IMR-90 (cell line): ENCODE results near the gene PLCH1. TPM values are rescaled to one million over a fixed set of nuclear protein-coding genes. Genes with fewer than 3 reads are reported as not detected.

Experiments
- ATAC-seq: fragments of 200-7000 bp; cut with Tn5 transposase; 2 replicates; pipeline ENCODE4 v1.9.1; 2020; ENCODE audit warnings: low read depth, mild to moderate bottlenecking, moderate library complexity
- BruUV-seq: library from RNA; stranded (reverse); fragments of 400-500 nt; replicated peaks from 2 replicates; lab custom pipeline; 2021; lab: Mats Ljungman, UMichigan
- CTCF ChIA-PET: fragments of 300-600 bp; formaldehyde crosslinking; extraction: SDS; loops from one replicate; lab custom pipeline; 2021; ENCODE audit warnings: antibody characterized with exemption; lab: Yijun Ruan, JAX
- POLR2A ChIA-PET: fragments of 300-600 bp; sonication (Branson Sonifier 250); formaldehyde crosslinking; loops from one replicate; lab custom pipeline; 2022; ENCODE audit warnings: antibody characterized with exemption; ENCODE audit not compliant: unreplicated experiment; lab: Charles Lee
- DNase-seq: peaks from one replicate; pipeline ENCODE4 v3.0.0; 2013
- H2AFZ ChIP-seq: replicated peaks from 2 replicates; pipeline ENCODE3; 2013; ENCODE audit warnings: low read length, mild to moderate bottlenecking; ENCODE audit not compliant: poor library complexity
- H2AK5ac ChIP-seq: 2 replicates; pipeline ENCODE4 v1.6.1; 2013; ENCODE audit warnings: low read depth, low read length, inconsistent platforms
- H2AK9ac ChIP-seq: replicated peaks from 2 replicates; pipeline ENCODE3; 2013; ENCODE audit warnings: mild to moderate bottlenecking, low read depth, low read length, moderate library complexity; ENCODE audit not compliant: poor library complexity
- H2BK120ac ChIP-seq: 2 replicates; pipeline ENCODE4 v1.6.1; 2013; ENCODE audit warnings: low read depth, low read length, inconsistent platforms
- H2BK15ac ChIP-seq: 3 replicates; pipeline ENCODE4 v1.6.1; 2013; ENCODE audit warnings: low read depth, low read length, inconsistent platforms
- H2BK20ac ChIP-seq: 2 replicates; pipeline ENCODE4 v1.6.1; 2013; ENCODE audit warnings: low read depth, mild to moderate bottlenecking, inconsistent platforms, low read length, moderate library complexity
- H2BK5ac ChIP-seq: 2 replicates; pipeline ENCODE4 v1.6.1; 2013; ENCODE audit warnings: mild to moderate bottlenecking, low read depth, low read length, inconsistent platforms; ENCODE audit not compliant: poor library complexity, severe bottlenecking
- H3K14ac ChIP-seq: replicated peaks from 2 replicates; pipeline ENCODE4 v1.6.1; 2013; ENCODE audit warnings: low read depth, low read length, inconsistent platforms
- H3K18ac ChIP-seq: 2 replicates; pipeline ENCODE4 v1.6.1; 2013; ENCODE audit warnings: low read depth, low read length, control low read depth
- H3K23ac ChIP-seq: 2 replicates; pipeline ENCODE4 v1.6.1; 2013; ENCODE audit warnings: low read depth, low read length, inconsistent platforms
- H3K27ac ChIP-seq: 2 replicates; pipeline ENCODE4 v1.5.1; 2013; ENCODE audit warnings: mild to moderate bottlenecking, control low read depth, low read length; ENCODE audit not compliant: insufficient read depth
- H3K27me3 ChIP-seq: 2 replicates; pipeline ENCODE4 v1.6.1; 2013; ENCODE audit warnings: low read length; ENCODE audit not compliant: control insufficient read depth, insufficient read depth
- H3K36me3 ChIP-seq: 2 replicates; pipeline ENCODE4 v1.6.1; 2013; ENCODE audit warnings: low read length, mixed read lengths; ENCODE audit not compliant: control insufficient read depth, insufficient read depth
- H3K4ac ChIP-seq: 2 replicates; pipeline ENCODE4 v1.6.1; 2013; ENCODE audit warnings: low read depth, low read length, inconsistent platforms
- H3K4me1 ChIP-seq: 2 replicates; pipeline ENCODE4 v1.6.1; 2013; ENCODE audit warnings: low read length, mixed read lengths; ENCODE audit not compliant: control insufficient read depth, insufficient read depth
- H3K4me2 ChIP-seq: 2 replicates; pipeline ENCODE4 v1.6.1; 2013; ENCODE audit warnings: low read depth, mild to moderate bottlenecking, control low read depth, low read length, moderate library complexity
- H3K4me3 ChIP-seq: 2 replicates; pipeline ENCODE4 v1.5.1; 2013; ENCODE audit warnings: low read depth, mild to moderate bottlenecking, control low read depth, low read length, moderate library complexity; ENCODE audit not compliant: insufficient read depth
- H3K56ac ChIP-seq: 2 replicates; pipeline ENCODE4 v1.6.1; 2013; ENCODE audit warnings: low read length, inconsistent platforms; ENCODE audit not compliant: insufficient read depth; ENCODE audit errors: extremely low read depth
- H3K79me1 ChIP-seq, 2 experiments: 2 replicates each; pipeline ENCODE4 v1.6.1; 2013; ENCODE audit warnings: low read length in 2 of 2, inconsistent platforms in 1 of 2, low read depth in 1 of 2
- H3K9ac ChIP-seq: 2 replicates; pipeline ENCODE4 v1.6.1; 2013; ENCODE audit warnings: low read depth, low read length, control low read depth
- H3K9me1 ChIP-seq: 2 replicates; pipeline ENCODE4 v1.6.1; 2013; ENCODE audit warnings: low read length, inconsistent platforms; ENCODE audit not compliant: insufficient read depth
- H3K9me3 ChIP-seq: 2 replicates; pipeline ENCODE4 v1.6.1; 2013; ENCODE audit warnings: low read length; ENCODE audit not compliant: control insufficient read depth, insufficient read depth
- H4K20me1 ChIP-seq: 2 replicates; pipeline ENCODE4 v1.6.1; 2013; ENCODE audit warnings: low read length, inconsistent platforms; ENCODE audit not compliant: insufficient read depth
- H4K5ac ChIP-seq: 2 replicates; pipeline ENCODE4 v1.6.1; 2013; ENCODE audit warnings: mild to moderate bottlenecking, low read depth, low read length, control low read depth
- H4K8ac ChIP-seq, 2 experiments: 2 replicates each; pipeline ENCODE4 v1.6.1; 2013; ENCODE audit warnings: low read depth in 2 of 2, low read length in 2 of 2, control low read depth in 1 of 2, inconsistent platforms in 1 of 2
- H4K91ac ChIP-seq: 2 replicates; pipeline ENCODE4 v1.6.1; 2013; ENCODE audit warnings: low read depth, low read length, inconsistent platforms; ENCODE audit not compliant: insufficient read depth
- CHD1 ChIP-seq: IDR thresholded peaks from 2 replicates; pipeline ENCODE4 v1.6.1; 2012; ENCODE audit warnings: low read depth, low read length, improper control_type of control experiment
- CTCF ChIP-seq: conservative IDR thresholded peaks from 2 replicates; pipeline ENCODE4 v1.5.1; 2012; ENCODE audit warnings: mild to moderate bottlenecking, low read depth, low read length, improper control_type of control experiment
- ELK1 ChIP-seq: fragments of 150-350 bp; IDR thresholded peaks from 2 replicates; pipeline ENCODE4 v1.6.1; 2016; ENCODE audit warnings: low read depth, mild to moderate bottlenecking, low read length, moderate library complexity, borderline replicate concordance
- FOS ChIP-seq: fragments of 150-350 bp; IDR thresholded peaks from 2 replicates; pipeline ENCODE4 v1.6.1; 2016; ENCODE audit warnings: low read depth, low read length
- MAZ ChIP-seq: IDR thresholded peaks from 2 replicates; pipeline ENCODE4 v1.6.1; 2012; ENCODE audit warnings: low read depth, mild to moderate bottlenecking, low read length, improper control_type of control experiment, moderate library complexity, borderline replicate concordance
- NFE2L2 ChIP-seq: fragments of 150-350 bp; IDR thresholded peaks from 2 replicates; pipeline ENCODE4 v1.6.1; 2016; ENCODE audit warnings: low read depth, mild to moderate bottlenecking, low read length
- POLR2A ChIP-seq: IDR thresholded peaks from 2 replicates; pipeline ENCODE4 v1.6.1; 2012; ENCODE audit warnings: mild to moderate bottlenecking, low read depth, low read length
- RCOR1 ChIP-seq: IDR thresholded peaks from 2 replicates; pipeline ENCODE4 v1.6.1; 2012; ENCODE audit warnings: mild to moderate bottlenecking, low read length, improper control_type of control experiment; ENCODE audit not compliant: insufficient replicate concordance
- SMC3 ChIP-seq: fragments of 150-350 bp; IDR thresholded peaks from 2 replicates; pipeline ENCODE4 v1.6.1; 2016; ENCODE audit warnings: low read depth, mild to moderate bottlenecking, antibody characterized with exemption, low read length, moderate library complexity
- USF2 ChIP-seq: fragments of 150-350 bp; IDR thresholded peaks from 2 replicates; pipeline ENCODE4 v1.6.1; 2017; ENCODE audit warnings: mild to moderate bottlenecking, antibody characterized with exemption, low read length, low read depth
- WGBS, 2 experiments: methylation state at CpG; one replicate each; pipeline versions ENCODE4 v1.1.5 to v1.1.7; 2013; ENCODE audit warnings: missing lambda C conversion rate in 2 of 2; ENCODE audit not compliant: insufficient read length in 1 of 2; ENCODE audit errors: extremely low coverage in 2 of 2; 5-methylcytosine and 5-hydroxymethylcytosine counted together
- dilution Hi-C: fragments of 300-500 bp; cut with HindIII; formaldehyde crosslinking; loops from one replicate; pipeline ENCODE4 v1.14.3; 2018; ENCODE audit warnings: low sequenced_read_pairs; ENCODE audit not compliant: unreplicated experiment
- in situ Hi-C: fragments of 300-500 bp; cut with MboI; formaldehyde crosslinking; loops from 3 replicates; pipeline ENCODE4 v1.14.3; 2019; ENCODE audit warnings: low sequenced_read_pairs, inconsistent platforms, mixed read lengths
- intact Hi-C: fragments of 100-400 bp; cut with micrococcal nuclease; formaldehyde crosslinking; loops from 2 replicates; pipeline ENCODE4 v1.10.0; 2022
- polyA plus RNA-seq, 3 experiments: library from polyadenylated mRNA; depleted of rRNA; stranded (reverse); fragments of >200 nt; gene quantifications; 2 replicates each; pipeline ENCODE4 v1.2.3, GENCODE V29; 2012; ENCODE audit warnings: low replicate concordance in 1 of 3
- total RNA-seq: library from RNA; depleted of rRNA; stranded (reverse); fragments of >200 nt; gene quantifications from 2 replicates; pipeline ENCODE4 v1.2.3, GENCODE V29; 2012

PLCH1 gene
- total and polyA plus RNA-seq, 2 of the 4 experiments (the other 2 are of a cell fraction) = not detected

- ChIA-PET POLR2A (no interaction called here), CTCF (no interaction called here)
- no peaks in the 10 kb centered on the region for H4K20me1 ChIP-seq
- H3K9me1 ChIP-seq = no peaks in the 10 kb centered on the region
- no peak overlapping the region for H4K91ac ChIP-seq
- no peaks in the 10 kb centered on the region for H3K9me3 ChIP-seq
- H3K79me1 ChIP-seq = no peaks in the 10 kb centered on the region
- no peak overlapping the region for H2AK5ac ChIP-seq
- ATAC-seq = no peak
- H3K23ac ChIP-seq = no peak overlapping the region
- H2BK20ac ChIP-seq = no peak overlapping the region
- H3K9ac ChIP-seq = no peak overlapping the region
- H4K8ac ChIP-seq = no peak overlapping the region
- H3K4me3 ChIP-seq = no peak overlapping the region
- TF ChIP-seq CTCF (no peak), NFE2L2 (no peak), FOS (no peak), RCOR1 (no peak), POLR2A (no peak), USF2 (no peak), ELK1 (no peak), MAZ (no peak), CHD1 (no peak), SMC3 (no peak)
- no peaks in the 10 kb centered on the region; the same call in 1 of the 2 replicates for H3K4me1 ChIP-seq
- H3K36me3 ChIP-seq = no peaks in the 10 kb centered on the region
- intact Hi-C loops = loop anchor here (5.0 kb wide), 1 partner anchor 126 kb away; the partner anchor contains the start of gene GMPS
- H4K5ac ChIP-seq = no peak overlapping the region
- dilution Hi-C loops = no loop called here
- no TSS peak for BruUV-seq
- H3K27ac ChIP-seq = no peak overlapping the region
- H2BK120ac ChIP-seq = no peak overlapping the region
- peaks cover 41% of the 10 kb centered on the region for H3K27me3 ChIP-seq
- H3K4me2 ChIP-seq = no peak overlapping the region
- H2AK9ac ChIP-seq = no peak overlapping the region
- DNase-seq = no peak
- no peak overlapping the region for H2BK15ac ChIP-seq
- no peak overlapping the region for H3K18ac ChIP-seq
- H2BK5ac ChIP-seq = no peak overlapping the region
- H3K4ac ChIP-seq = no peak overlapping the region
- no peak overlapping the region for H2AFZ ChIP-seq
- in situ Hi-C loops = no loop called here
- no peak overlapping the region for H3K56ac ChIP-seq
- WGBS, 2 experiments = no CpG with 5 or more reads among the region's 1 CpG
- no peak overlapping the region for H3K14ac ChIP-seq
These were observed 1.8 kb upstream of the PLCH1 start for GRCh38 chr3:155746703-155747102.
